Measurements from ENCODE around the gene GSTK1.

Gene GSTK1

DNA sequence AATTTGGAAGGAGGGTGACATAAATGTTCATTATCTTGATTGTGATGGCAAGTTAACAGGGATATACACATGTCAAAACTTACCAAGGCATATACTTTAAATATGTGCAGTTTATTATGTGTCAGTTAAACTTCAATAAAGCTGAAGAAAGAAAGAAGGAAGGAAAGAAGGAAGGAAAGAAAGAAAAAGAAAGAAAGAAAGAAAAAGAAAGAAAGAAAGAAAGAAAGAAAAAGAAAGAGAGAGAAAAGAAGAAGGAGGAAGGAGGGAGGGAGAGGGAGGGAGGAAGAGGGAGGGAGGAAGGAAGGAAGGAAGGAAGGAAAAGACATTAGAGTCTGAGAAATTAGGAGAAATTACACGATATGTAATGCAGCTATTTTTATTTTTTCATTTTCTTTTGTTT is 15.9 kb upstream of the GSTK1 start:
- Histone ChIP-seq H3K79me2 (ENCODE audit: insufficient read depth, low read length) (no peaks in the 10 kb centered on the region), H4K20me1 (ENCODE audit: insufficient read depth, low read length) (no peaks in the 10 kb centered on the region), H3K4me1 (ENCODE audit: insufficient read depth, low read length, severe bottlenecking) (no peaks in the 10 kb centered on the region), H3K9me2 (ENCODE audit: low read depth, low read length) (no peaks in the 10 kb centered on the region), H3K27ac (ENCODE audit: low read depth, low read length, poor library complexity, severe bottlenecking) (no peak overlapping the region), H3K9ac (ENCODE audit: low read length) (no peak overlapping the region), H3F3A (ENCODE audit: insufficient read depth, low read length) (no peaks in the 10 kb centered on the region), H3K36me3 (ENCODE audit: insufficient read depth, low read length) (no peaks in the 10 kb centered on the region), H3K27me3 (ENCODE audit: insufficient read depth, low read length) (no peaks in the 10 kb centered on the region), H3K4me2 (ENCODE audit: low read length) (no peak overlapping the region), H2AFZ (ENCODE audit: low read length) (no peak overlapping the region), H3K4me3 (ENCODE audit: low read depth, low read length, poor library complexity, severe bottlenecking) (no peak overlapping the region), H3K9me3 (ENCODE audit: low read length) (0 out of 2 replicates have a peak, but pooled peaks cover 4% of the 10 kb centered on the region)
- no peak for TF ChIP-seq EZH2 (IDR thresholded peaks at IDR 0.05; ENCODE audit: borderline replicate concordance, low read length)
- no peak for TF ChIP-seq CTCF (IDR thresholded peaks at IDR 0.05; ENCODE audit: low read length)

DNA sequence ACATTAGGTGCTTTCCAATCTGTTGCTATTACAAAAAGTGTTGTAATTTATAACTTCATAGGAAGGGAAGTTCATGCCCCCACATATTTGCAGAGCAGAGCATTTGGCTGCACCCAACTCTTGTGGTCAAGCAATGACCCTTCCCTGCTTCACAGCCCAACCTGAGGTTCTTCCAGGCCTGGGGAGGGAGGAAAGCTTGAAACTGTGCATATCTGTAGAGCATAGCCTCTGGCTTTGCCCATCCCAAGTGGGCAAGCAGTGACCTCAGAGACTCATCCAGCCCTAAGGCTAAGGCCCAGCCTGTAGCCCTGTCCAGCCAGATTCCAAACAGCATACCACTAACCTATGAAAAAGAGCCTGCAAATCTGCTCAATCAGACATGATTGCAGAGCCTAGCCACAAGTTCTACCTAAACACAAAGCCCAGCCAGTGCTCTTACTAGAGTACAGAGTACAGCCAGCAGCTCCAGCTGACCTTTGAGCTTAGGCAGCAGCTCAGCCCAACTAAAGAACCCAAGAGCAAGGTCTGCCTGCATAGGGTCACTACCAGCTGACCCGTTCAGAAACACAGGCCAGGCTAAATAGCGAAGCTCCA is 14.4 kb upstream of the GSTK1 start:
- H2AFZ ChIP-seq (ENCODE audit: low read length), result no peak overlapping the region
- H3K4me2 ChIP-seq (ENCODE audit: low read length), result no peak overlapping the region
- H3K27ac ChIP-seq (ENCODE audit: low read depth, low read length, poor library complexity, severe bottlenecking), result no peak overlapping the region
- TF ChIP-seq CTCF (IDR thresholded peaks at IDR 0.05; ENCODE audit: low read length) (no peak), EZH2 (IDR thresholded peaks at IDR 0.05; ENCODE audit: borderline replicate concordance, low read length) (no peak)
- no peak overlapping the region for H3K9ac ChIP-seq (ENCODE audit: low read length)
- 0 out of 2 replicates have a peak, but pooled peaks cover 4% of the 10 kb centered on the region for H3K9me3 ChIP-seq (ENCODE audit: low read length)
- no peaks in the 10 kb centered on the region for H4K20me1 ChIP-seq (ENCODE audit: insufficient read depth, low read length)
- no peak overlapping the region for H3K4me3 ChIP-seq (ENCODE audit: low read depth, low read length, poor library complexity, severe bottlenecking)
- H3K27me3 ChIP-seq (ENCODE audit: insufficient read depth, low read length), result no peaks in the 10 kb centered on the region
- H3K79me2 ChIP-seq (ENCODE audit: insufficient read depth, low read length), result no peaks in the 10 kb centered on the region
- no peaks in the 10 kb centered on the region for H3K4me1 ChIP-seq (ENCODE audit: insufficient read depth, low read length, severe bottlenecking)
- H3F3A ChIP-seq (ENCODE audit: insufficient read depth, low read length), result no peaks in the 10 kb centered on the region
- no peaks in the 10 kb centered on the region for H3K9me2 ChIP-seq (ENCODE audit: low read depth, low read length)
- H3K36me3 ChIP-seq (ENCODE audit: insufficient read depth, low read length), result no peaks in the 10 kb centered on the region

GRCh38 chr7:143250199-143250598 is 13.0 kb upstream of the GSTK1 start:
- no peaks in the 10 kb centered on the region for H3F3A ChIP-seq (ENCODE audit: insufficient read depth, low read length)
- H2AFZ ChIP-seq (ENCODE audit: low read length), result no peak overlapping the region
- 0 out of 2 replicates have a peak, but pooled peaks cover 4% of the 10 kb centered on the region for H3K9me3 ChIP-seq (ENCODE audit: low read length)
- H3K9ac ChIP-seq (ENCODE audit: low read length), result no peak overlapping the region
- H3K79me2 ChIP-seq (ENCODE audit: insufficient read depth, low read length), result no peaks in the 10 kb centered on the region
- TF ChIP-seq CTCF (IDR thresholded peaks at IDR 0.05; ENCODE audit: low read length) (no peak), EZH2 (IDR thresholded peaks at IDR 0.05; ENCODE audit: borderline replicate concordance, low read length) (no peak)
- H3K4me2 ChIP-seq (ENCODE audit: low read length), result no peak overlapping the region
- H3K27ac ChIP-seq (ENCODE audit: low read depth, low read length, poor library complexity, severe bottlenecking), result no peak overlapping the region
- no peaks in the 10 kb centered on the region for H3K9me2 ChIP-seq (ENCODE audit: low read depth, low read length)
- no peaks in the 10 kb centered on the region for H3K4me1 ChIP-seq (ENCODE audit: insufficient read depth, low read length, severe bottlenecking)
- no peaks in the 10 kb centered on the region for H3K27me3 ChIP-seq (ENCODE audit: insufficient read depth, low read length)
- no peak overlapping the region for H3K4me3 ChIP-seq (ENCODE audit: low read depth, low read length, poor library complexity, severe bottlenecking)
- no peaks in the 10 kb centered on the region for H4K20me1 ChIP-seq (ENCODE audit: insufficient read depth, low read length)
- no peaks in the 10 kb centered on the region for H3K36me3 ChIP-seq (ENCODE audit: insufficient read depth, low read length)

All from OCI-LY1 (cell line).